ENCODE results near the gene RAI14.

The RAI14 gene

GRCh38 chr5:34778091-34778850 lies 122.1 kb downstream of the RAI14 start:
- TF ChIP-seq FOXP2 (optimal IDR thresholded peaks at IDR 0.05; ENCODE audit: borderline replicate concordance, extremely low read depth, extremely low read length, insufficient read depth) = no peak
- no peak for TF ChIP-seq POLR2AphosphoS5 (IDR thresholded peaks at IDR 0.05; ENCODE audit: low read depth, low read length)
- no peak for TF ChIP-seq SIN3A (IDR thresholded peaks at IDR 0.05; ENCODE audit: borderline replicate concordance, insufficient read depth, low read length)
- TF ChIP-seq TAF1 (IDR thresholded peaks at IDR 0.05; ENCODE audit: borderline replicate concordance, insufficient read depth, low read length) = no peak
- TF ChIP-seq REST (IDR thresholded peaks at IDR 0.05; ENCODE audit: insufficient read depth in 1 of 2, low read depth in 2 of 2, low read length in 2 of 2) = no peak

GRCh38 chr5:34787035-34787434 lies 130.9 kb downstream of the RAI14 start:
- TF ChIP-seq REST (IDR thresholded peaks at IDR 0.05; ENCODE audit: insufficient read depth in 1 of 2, low read depth in 2 of 2, low read length in 2 of 2) = no peak
- TF ChIP-seq POLR2AphosphoS5 (IDR thresholded peaks at IDR 0.05; ENCODE audit: low read depth, low read length) = no peak
- no peak for TF ChIP-seq TAF1 (IDR thresholded peaks at IDR 0.05; ENCODE audit: borderline replicate concordance, insufficient read depth, low read length)
- no peak for TF ChIP-seq FOXP2 (optimal IDR thresholded peaks at IDR 0.05; ENCODE audit: borderline replicate concordance, extremely low read depth, extremely low read length, insufficient read depth)
- TF ChIP-seq SIN3A (IDR thresholded peaks at IDR 0.05; ENCODE audit: borderline replicate concordance, insufficient read depth, low read length) = no peak

- TF ChIP-seq POLR2AphosphoS5 (IDR thresholded peaks at IDR 0.05; ENCODE audit: low read depth, low read length) (no peak), REST (IDR thresholded peaks at IDR 0.05; ENCODE audit: insufficient read depth in 1 of 2, low read depth in 2 of 2, low read length in 2 of 2) (no peak), TAF1 (IDR thresholded peaks at IDR 0.05; ENCODE audit: borderline replicate concordance, insufficient read depth, low read length) (no peak), FOXP2 (optimal IDR thresholded peaks at IDR 0.05; ENCODE audit: borderline replicate concordance, extremely low read depth, extremely low read length, insufficient read depth) (no peak)
Measured at GRCh38 chr5:34789021-34789531, 132.9 kb downstream of the RAI14 start.

- no peak for TF ChIP-seq TAF1 (IDR thresholded peaks at IDR 0.05; ENCODE audit: borderline replicate concordance, insufficient read depth, low read length)
- TF ChIP-seq FOXP2 (optimal IDR thresholded peaks at IDR 0.05; ENCODE audit: borderline replicate concordance, extremely low read depth, extremely low read length, insufficient read depth) = no peak
- no peak for TF ChIP-seq REST (IDR thresholded peaks at IDR 0.05; ENCODE audit: insufficient read depth in 1 of 2, low read depth in 2 of 2, low read length in 2 of 2)
- no peak for TF ChIP-seq POLR2AphosphoS5 (IDR thresholded peaks at IDR 0.05; ENCODE audit: low read depth, low read length)
- TF ChIP-seq SIN3A (IDR thresholded peaks at IDR 0.05; ENCODE audit: borderline replicate concordance, insufficient read depth, low read length) = no peak
Measured at GRCh38 chr5:34789639-34790038, 133.5 kb downstream of the RAI14 start.

Measured in PFSK-1 (cell line).